Measurements from ENCODE around the gene CBL. TPM values are rescaled to one million over a fixed set of nuclear protein-coding genes. Genes with fewer than 3 reads are reported as not detected.

CBL gene
- total and polyA plus RNA-seq, 10 of the 15 experiments (the other 5 are each of a cell fraction or from before 2014, with no cell fraction given): 3.9 to 27.1 (median 9.5) TPM

GRCh38 chr11:119258180-119258579 is 52.0 kb downstream of the CBL start:
- POLR2A ChIA-PET: interaction anchor here (4.0 kb wide), 1 partner anchor 8 kb away, joined by 29 read pairs; no protein-coding TSS in a partner anchor
- H4K20me1 ChIP-seq (ENCODE audit: control insufficient read depth, insufficient read depth): no peaks in the 10 kb centered on the region
- BruUV-seq (replicated peaks): no TSS peak

More at GRCh38 chr11:119258180-119258579, 52.0 kb downstream of the CBL start:
- H3K79me2 ChIP-seq (ENCODE audit: control insufficient read depth, insufficient read depth, low read length): peaks cover 62% of the 10 kb centered on the region
- ATAC-seq (no peak), FAIRE-seq (no peak), DNase-seq (ENCODE audit: low read depth, low spot score) (no peak)
- peak overlapping the region; percentile 66 for H3K4me2 ChIP-seq (ENCODE audit: control insufficient read depth, insufficient read depth)
- ChIA-PET SMC1A (ENCODE audit: uncharacterized antibody, unreplicated experiment) (interaction anchor here (1.6 kb wide), 1 partner anchor 23 kb away, joined by 6 read pairs; no protein-coding TSS in a partner anchor), RAD21 (ENCODE audit: unreplicated experiment) (no interaction called here), CTCF (interaction anchor here (2.2 to 2.4 kb wide), 2 partner anchors 9 to 20 kb away, joined by 7 to 15 read pairs; no protein-coding TSS in a partner anchor)
- in situ Hi-C loops (cut with MboI) (no loop called here), intact Hi-C loops (cut with micrococcal nuclease; ENCODE audit: unreplicated experiment) (no loop called here)
- peaks cover 44% of the 10 kb centered on the region for H3K4me1 ChIP-seq (ENCODE audit: control insufficient read depth, insufficient read depth, low read length)
- 88% methylated on average over 5 of the region's 5 CpGs for WGBS (ENCODE audit: insufficient coverage, insufficient replicate concordance, low lambda C conversion rate, missing lambda C conversion rate)
- H3K27ac ChIP-seq (ENCODE audit: control insufficient read depth, insufficient read depth): peak overlapping the region; percentile 83; the same call in 1 of the 2 replicates
- no peaks in the 10 kb centered on the region for H3K27me3 ChIP-seq (replicated peaks in 1 of 2; ENCODE audit: control insufficient read depth in 2 of 2, insufficient read depth in 2 of 2, low read length in 1 of 2)
- H3K9me3 ChIP-seq (replicated peaks; ENCODE audit: control insufficient read depth, insufficient read depth, low read length): no peaks in the 10 kb centered on the region
- TF ChIP-seq NR2C2 (IDR thresholded peaks at IDR 0.05; ENCODE audit: borderline replicate concordance, control insufficient read depth, insufficient read length, low read depth) (no peak), IKZF1 (conservative IDR thresholded peaks at IDR 0.05) (no peak), RUNX3 (IDR thresholded peaks at IDR 0.05; ENCODE audit: low read length) (no peak), YY1 (IDR thresholded peaks at IDR 0.05; ENCODE audit: low read depth, low read length) (no peak), PML (IDR thresholded peaks at IDR 0.05; ENCODE audit: low read length) (no peak), ZNF207 (IDR thresholded peaks at IDR 0.05; ENCODE audit: borderline replicate concordance) (no peak), BMI1 (IDR thresholded peaks at IDR 0.05; ENCODE audit: borderline replicate concordance) (no peak), DPF2 (IDR thresholded peaks at IDR 0.05) (no peak), USF1 (IDR thresholded peaks at IDR 0.05; ENCODE audit: borderline replicate concordance, extremely low read length, insufficient read depth, low read depth, low read length) (no peak), ZBTB11 (CRISPR knock-in tag; IDR thresholded peaks at IDR 0.05) (no peak), STAT1 (conservative IDR thresholded peaks at IDR 0.05) (no peak)
- H3K4me3 ChIP-seq: no peak overlapping the region
- H3K9ac ChIP-seq (ENCODE audit: control insufficient read depth, insufficient read depth, low read length): no peak overlapping the region
- peaks cover 0 to 9% of the 10 kb centered on the region in 2 experiments; a peak in 1 of 4 replicates for H3K36me3 ChIP-seq (ENCODE audit: control insufficient read depth in 2 of 2, insufficient read depth in 2 of 2, low read length in 1 of 2)
- no peak overlapping the region for H2AFZ ChIP-seq (ENCODE audit: control insufficient read depth, low read depth, low read length)

All from GM12878 (cell line).